ENCODE results near the gene TMC5. TPM values are rescaled to one million over a fixed set of nuclear protein-coding genes. Genes with fewer than 3 reads are reported as not detected.

The TMC5 gene
- total and polyA plus RNA-seq, 2 of the 4 experiments (the other 2 are of a cell fraction) = not detected

- no peak overlapping the region for H3K18ac ChIP-seq (ENCODE audit: low read depth, low read length)
- H3K4me3 ChIP-seq (ENCODE audit: insufficient read depth, low read depth, low read length) = no peak overlapping the region
- no peak overlapping the region for H2BK20ac ChIP-seq (ENCODE audit: low read depth, low read length)
- H3K36me3 ChIP-seq (ENCODE audit: control insufficient read depth, insufficient read depth, low read length) = no peaks in the 10 kb centered on the region
- H4K91ac ChIP-seq (ENCODE audit: insufficient read depth, low read depth, low read length) = no peak overlapping the region
- no peak for DNase-seq
- TF ChIP-seq MAFK (IDR thresholded peaks at IDR 0.05; ENCODE audit: low read depth, low read length) (no peak), CTCF (conservative IDR thresholded peaks at IDR 0.05; ENCODE audit: low read depth, low read length) (no peak), FOS (IDR thresholded peaks at IDR 0.05; ENCODE audit: low read depth, low read length) (no peak), USF2 (IDR thresholded peaks at IDR 0.05; ENCODE audit: low read depth, low read length) (no peak), RCOR1 (IDR thresholded peaks at IDR 0.05; ENCODE audit: insufficient replicate concordance, low read length) (no peak), RAD21 (IDR thresholded peaks at IDR 0.05; ENCODE audit: low read length) (no peak)
- no peak overlapping the region for H4K8ac ChIP-seq (ENCODE audit: low read depth in 2 of 2, low read length in 2 of 2)
- H3K79me1 ChIP-seq (ENCODE audit: low read depth in 1 of 2, low read length in 2 of 2) = no peaks in the 10 kb centered on the region
- H4K5ac ChIP-seq (ENCODE audit: low read depth, low read length) = no peak overlapping the region
- BruUV-seq (replicated peaks) = no TSS peak
- no peak overlapping the region for H2BK15ac ChIP-seq (ENCODE audit: low read depth, low read length)
- H3K56ac ChIP-seq (ENCODE audit: extremely low read depth, insufficient read depth, low read length) = no peak overlapping the region
- H3K27ac ChIP-seq (ENCODE audit: insufficient read depth, low read length) = no peak overlapping the region
- no peak overlapping the region for H2BK5ac ChIP-seq (ENCODE audit: low read depth, low read length, poor library complexity, severe bottlenecking)
- CTCF ChIA-PET = no interaction called here
- H2AK9ac ChIP-seq (replicated peaks; ENCODE audit: low read depth, low read length, poor library complexity) = no peak overlapping the region
- no peaks in the 10 kb centered on the region for H3K4me1 ChIP-seq (ENCODE audit: control insufficient read depth, insufficient read depth, low read length)
- POLR2A ChIA-PET (ENCODE audit: unreplicated experiment) = no interaction called here
- dilution Hi-C loops (cut with HindIII; ENCODE audit: low sequenced_read_pairs, unreplicated experiment) = no loop called here
- ATAC-seq (ENCODE audit: low read depth) = no peak
- no peak overlapping the region for H3K23ac ChIP-seq (ENCODE audit: low read depth, low read length)
- no peak overlapping the region for H3K9ac ChIP-seq (ENCODE audit: low read depth, low read length)
- no peak overlapping the region for H3K4me2 ChIP-seq (ENCODE audit: low read depth, low read length)
- H3K9me1 ChIP-seq (ENCODE audit: insufficient read depth, low read length) = no peaks in the 10 kb centered on the region
- no peaks in the 10 kb centered on the region for H3K27me3 ChIP-seq (ENCODE audit: control insufficient read depth, insufficient read depth, low read length)
- H3K9me3 ChIP-seq (ENCODE audit: control insufficient read depth, insufficient read depth, low read length) = no peaks in the 10 kb centered on the region
- WGBS, 2 experiments (ENCODE audit: extremely low coverage in 2 of 2, insufficient read length in 1 of 2) = no CpG with 5 or more reads among the region's 3 CpGs
- H2AFZ ChIP-seq (replicated peaks; ENCODE audit: low read length, poor library complexity) = no peak overlapping the region
- intact Hi-C loops (cut with micrococcal nuclease) = no loop called here
- no peak overlapping the region for H3K4ac ChIP-seq (ENCODE audit: low read depth, low read length)
- no peak overlapping the region for H2BK120ac ChIP-seq (ENCODE audit: low read depth, low read length)
- in situ Hi-C loops (cut with MboI; ENCODE audit: low sequenced_read_pairs) = no loop called here
- no peak overlapping the region for H2AK5ac ChIP-seq (ENCODE audit: low read depth, low read length)
- no peaks in the 10 kb centered on the region for H4K20me1 ChIP-seq (ENCODE audit: insufficient read depth, low read length)
- H3K14ac ChIP-seq (replicated peaks; ENCODE audit: low read depth, low read length) = no peak overlapping the region
Measured at GRCh38 chr16:19468300-19468699, 50.6 kb downstream of the TMC5 start.

Measured in IMR-90 (cell line).